NCI-H2081 treated with DMSO at 0.1 percent for 48 hours (cell line): ENCODE data around the gene WDR70.
"Not testable (repeated sequence)": the region's sequence is repeated elsewhere in the genome, so short reads cannot be mapped to it uniquely, and the experiment has no call there.

Source experiments
- DNase-seq: peaks from one replicate; lab custom pipeline; 2025; lab: John Stamatoyannopoulos, UW

Gene WDR70

DNA sequence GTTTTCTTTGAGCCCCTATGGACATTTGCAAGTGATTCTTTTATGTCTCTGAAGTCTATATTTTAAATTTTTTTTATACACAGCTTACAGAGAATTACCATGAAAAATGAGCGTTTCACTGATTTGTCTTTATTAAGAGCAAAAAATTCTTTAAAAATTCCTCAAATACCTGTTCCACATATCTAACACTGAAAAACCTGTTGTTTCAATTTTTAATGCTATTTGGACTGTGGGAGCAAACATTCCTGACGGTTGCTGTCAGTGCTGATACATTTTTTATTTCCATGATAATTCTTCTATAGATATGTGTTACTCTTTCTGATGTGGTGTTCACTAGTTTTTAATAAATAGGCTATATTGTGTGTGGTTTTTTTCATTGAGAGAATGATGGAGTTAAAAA lies 261.0 kb downstream of the WDR70 start:
- DNase-seq = no peak

GRCh38 chr5:37641933-37642332 lies 262.8 kb downstream of the WDR70 start:
- no peak for DNase-seq

DNA sequence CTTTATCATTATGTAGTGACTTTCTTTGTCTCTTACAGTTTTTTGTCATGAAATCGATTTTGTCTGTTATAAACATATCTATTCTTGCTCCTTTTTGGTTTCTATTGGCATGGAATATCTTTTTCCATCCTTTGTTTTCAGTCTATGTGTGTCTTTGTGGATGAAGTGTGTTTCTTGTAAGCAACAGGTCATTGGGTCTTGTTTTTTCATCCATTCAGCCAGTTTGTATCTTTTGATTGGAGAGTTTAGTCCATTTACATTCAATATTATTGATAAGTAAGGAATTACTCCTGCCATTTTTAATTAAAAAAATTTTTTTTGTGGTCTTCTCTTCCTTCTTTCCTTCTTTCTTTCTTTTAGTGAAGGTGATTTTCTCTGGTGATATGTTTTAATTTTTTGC lies 266.6 kb downstream of the WDR70 start:
- no peak for DNase-seq

- DNase-seq = not testable (repeated sequence)
Observed at GRCh38 chr5:37654566-37654965, 275.4 kb downstream of the WDR70 start.

DNA sequence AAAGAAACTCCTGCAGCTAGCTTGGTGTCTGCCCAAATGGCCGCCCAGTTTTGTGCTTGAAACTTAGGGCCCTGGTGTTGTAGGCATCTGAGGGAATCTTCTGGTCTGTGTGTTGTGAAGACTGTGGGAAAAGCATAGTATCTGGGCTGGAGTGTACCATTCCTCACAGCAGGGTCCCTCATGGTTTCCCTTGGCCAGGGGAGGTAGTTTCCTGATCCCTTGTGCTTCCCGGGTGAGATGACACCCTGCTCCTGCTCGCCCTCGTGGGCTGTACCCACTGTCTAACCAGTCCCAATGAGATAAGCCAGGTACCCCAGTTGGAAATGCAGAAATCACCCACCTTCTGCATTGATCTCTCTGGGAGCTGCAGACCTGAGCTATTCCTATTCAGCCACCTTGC lies 277.9 kb downstream of the WDR70 start:
- DNase-seq = no peak

- DNase-seq = no peak
Observed at GRCh38 chr5:37658440-37658839, 279.3 kb downstream of the WDR70 start.

GRCh38 chr5:37660319-37660718 lies 281.2 kb downstream of the WDR70 start:
- no peak for DNase-seq

DNA sequence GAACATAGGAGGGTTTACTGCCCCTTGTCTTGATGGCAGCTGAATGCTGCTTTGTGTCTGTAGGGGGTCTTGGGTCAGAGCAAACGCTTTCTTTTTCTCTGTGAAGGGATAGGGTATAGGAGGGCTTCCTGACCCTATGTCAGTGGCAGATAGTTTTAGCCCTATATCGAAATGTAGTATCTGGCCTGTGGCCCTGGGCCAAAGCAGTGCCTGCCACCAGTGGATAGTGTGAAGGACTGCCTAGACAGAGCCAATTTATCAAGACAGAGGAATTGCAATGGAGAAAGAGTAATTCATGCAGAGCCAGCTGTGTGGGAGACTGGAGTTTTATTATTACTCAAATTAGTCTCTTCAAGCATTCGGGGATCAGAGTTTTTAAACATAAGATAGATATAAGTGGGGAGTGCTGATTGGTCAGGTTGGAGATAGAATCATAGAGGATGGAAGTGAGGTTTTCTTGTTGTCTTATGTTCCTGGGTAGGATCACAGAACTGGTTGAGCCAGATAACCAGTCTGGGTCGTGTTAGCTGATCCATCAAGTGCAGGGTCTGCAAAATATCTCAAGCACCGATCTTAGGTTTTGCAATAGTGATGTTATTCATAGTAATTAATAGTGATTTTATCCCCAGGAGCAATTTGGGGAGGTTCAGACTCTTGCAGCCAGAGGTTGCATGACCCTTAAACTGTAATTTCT lies 282.3 kb downstream of the WDR70 start:
- no peak for DNase-seq

DNA sequence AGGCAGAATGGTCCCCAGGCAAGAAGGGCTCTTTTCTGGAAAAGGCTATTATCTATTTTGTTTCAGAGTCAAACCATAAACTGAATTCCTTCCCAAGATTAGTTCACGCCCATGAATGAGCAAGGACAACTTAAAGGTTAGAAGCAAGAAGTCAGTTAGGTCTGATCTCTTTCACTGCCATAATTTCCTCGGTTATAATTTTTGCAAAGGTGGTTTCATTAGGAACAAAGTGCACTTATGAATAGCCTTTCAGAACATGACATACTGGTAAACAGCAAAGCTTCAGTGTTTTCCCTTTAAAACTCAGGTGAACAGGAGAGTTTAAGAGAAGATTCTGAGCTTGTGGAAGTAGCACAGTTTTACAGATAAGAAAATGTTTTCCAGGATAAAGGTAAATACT lies 282.8 kb downstream of the WDR70 start:
- DNase-seq = no peak

GRCh38 chr5:37662362-37662761 lies 283.2 kb downstream of the WDR70 start:
- DNase-seq = no peak

DNA sequence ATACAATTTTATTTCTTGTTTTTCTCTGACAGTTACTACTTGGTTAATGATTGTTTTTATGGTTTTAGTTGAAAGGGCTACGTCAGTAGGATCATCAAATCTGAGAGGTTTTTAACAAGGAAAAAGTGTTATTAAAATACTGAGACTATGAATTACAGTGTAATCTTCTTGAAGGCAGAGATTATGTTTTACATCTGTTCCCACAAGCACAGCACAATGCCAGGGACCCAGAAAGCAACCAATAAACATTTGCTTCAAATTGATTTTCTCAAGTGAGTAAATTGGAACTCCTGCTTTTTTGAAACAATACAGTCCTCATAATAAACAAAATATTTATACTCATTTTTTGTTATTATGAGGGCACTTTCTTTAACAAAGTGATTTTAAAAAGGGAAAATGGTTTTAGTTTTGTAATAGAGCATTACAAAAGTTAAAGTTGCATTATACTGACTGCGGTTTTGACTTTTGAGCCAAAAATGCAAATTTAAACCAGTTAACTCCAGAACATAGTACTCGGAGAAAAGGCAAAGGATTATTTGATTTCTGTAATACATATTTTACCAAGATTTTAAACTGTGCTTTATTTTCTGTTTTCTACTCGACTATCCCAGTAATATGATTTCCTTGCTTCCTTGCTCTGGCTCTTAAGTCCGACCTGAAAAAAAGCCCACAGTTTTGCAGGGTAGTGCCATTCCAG lies 283.8 kb downstream of the WDR70 start:
- DNase-seq = no peak

- no peak for DNase-seq
Observed at GRCh38 chr5:37663538-37663937, 284.4 kb downstream of the WDR70 start.

GRCh38 chr5:37664551-37664950 lies 285.4 kb downstream of the WDR70 start:
- DNase-seq = no peak

GRCh38 chr5:37665272-37665671 lies 286.2 kb downstream of the WDR70 start:
- no peak for DNase-seq

GRCh38 chr5:37665889-37666288 lies 286.8 kb downstream of the WDR70 start:
- no peak for DNase-seq

GRCh38 chr5:37667430-37667829 lies 288.3 kb downstream of the WDR70 start:
- no peak for DNase-seq

- no peak for DNase-seq
Observed at GRCh38 chr5:37667846-37668245, 288.7 kb downstream of the WDR70 start.

DNA sequence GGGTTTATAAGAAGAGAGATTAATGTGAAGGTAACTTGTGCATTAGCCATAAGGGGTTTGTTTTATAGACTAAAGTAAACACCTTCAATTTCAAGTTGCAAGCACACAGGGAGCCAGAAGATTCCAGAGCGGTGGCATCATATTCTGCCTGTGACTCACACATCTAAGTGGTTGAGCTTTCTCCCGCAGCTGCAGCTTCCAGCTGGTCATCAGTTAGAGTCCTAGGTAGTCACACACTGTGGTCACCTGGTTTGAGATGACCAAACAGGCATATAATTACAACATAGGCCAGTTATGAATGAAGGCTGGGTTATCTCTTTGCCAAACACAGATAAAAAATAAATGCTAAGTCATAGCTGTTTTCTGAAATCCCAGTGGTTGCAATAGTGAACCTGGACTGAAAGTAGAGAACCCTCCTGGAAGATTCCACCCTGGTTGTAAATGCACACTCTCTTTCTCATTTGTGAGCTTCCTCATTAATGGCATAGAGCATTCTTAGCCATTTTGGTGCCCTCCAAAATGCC lies 289.5 kb downstream of the WDR70 start:
- no peak for DNase-seq

DNA sequence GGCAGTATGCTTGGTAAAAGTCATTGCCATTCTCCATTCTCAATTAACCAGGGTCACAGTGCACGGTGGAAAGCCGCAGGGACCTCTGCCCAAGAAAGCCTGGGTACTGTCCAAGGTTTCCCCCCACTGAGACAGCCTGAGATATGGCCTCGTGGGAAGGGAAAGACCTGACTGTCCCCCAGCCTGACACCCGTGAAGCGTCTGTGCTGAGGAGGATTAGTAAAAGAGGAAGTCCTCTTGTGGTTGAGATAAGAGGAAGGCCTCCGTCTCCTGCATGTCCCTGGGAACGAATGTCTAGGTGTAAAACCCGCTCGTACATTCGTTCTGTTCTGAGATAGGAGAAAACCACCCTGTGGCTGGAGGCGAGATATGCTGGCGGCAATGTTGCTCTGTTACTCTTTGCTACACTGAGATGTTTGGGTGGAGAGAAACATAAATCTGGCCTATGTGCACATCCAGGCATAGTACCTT lies 293.0 kb downstream of the WDR70 start:
- DNase-seq = not testable (repeated sequence)

DNA sequence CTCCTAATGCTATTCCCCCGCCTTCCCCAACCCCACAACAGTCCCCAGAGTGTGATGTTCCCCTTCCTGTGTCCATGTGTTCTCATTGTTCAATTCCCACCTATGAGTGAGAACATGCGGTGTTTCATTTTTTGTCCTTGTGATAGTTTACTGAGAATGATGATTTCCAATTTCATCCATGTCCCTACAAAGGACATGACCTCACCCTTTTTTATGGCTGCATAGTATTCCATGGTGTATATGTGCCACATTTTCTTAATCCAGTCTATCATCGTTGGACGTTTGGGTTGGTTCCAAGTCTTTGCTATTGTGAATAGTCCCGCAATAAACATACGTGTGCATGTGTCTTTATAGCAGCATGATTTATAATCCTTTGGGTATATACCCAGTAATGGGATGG lies 295.2 kb downstream of the WDR70 start:
- not testable (repeated sequence) for DNase-seq

DNA sequence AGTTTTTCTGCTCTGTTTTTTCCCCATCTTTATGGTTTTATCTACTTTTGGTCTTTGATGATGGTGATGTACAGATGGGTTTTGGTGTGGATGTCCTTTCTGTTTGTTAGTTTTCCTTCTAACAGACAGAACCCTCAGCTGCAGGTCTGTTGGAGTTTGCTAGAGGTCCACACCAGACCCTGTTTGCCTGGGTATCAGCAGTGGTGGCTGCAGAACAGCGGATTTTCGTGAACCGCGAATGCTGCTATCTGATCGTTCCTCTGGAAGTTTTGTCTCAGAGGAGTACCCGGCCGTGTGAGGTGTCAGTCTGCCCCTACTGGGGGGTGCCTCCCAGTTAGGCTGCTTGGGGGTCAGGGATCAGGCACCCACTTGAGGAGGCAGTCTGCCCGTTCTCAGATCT lies 300.2 kb downstream of the WDR70 start:
- DNase-seq = not testable (repeated sequence)

- DNase-seq = not testable (repeated sequence)
Observed at GRCh38 chr5:37679903-37680302, 300.8 kb downstream of the WDR70 start.

DNA sequence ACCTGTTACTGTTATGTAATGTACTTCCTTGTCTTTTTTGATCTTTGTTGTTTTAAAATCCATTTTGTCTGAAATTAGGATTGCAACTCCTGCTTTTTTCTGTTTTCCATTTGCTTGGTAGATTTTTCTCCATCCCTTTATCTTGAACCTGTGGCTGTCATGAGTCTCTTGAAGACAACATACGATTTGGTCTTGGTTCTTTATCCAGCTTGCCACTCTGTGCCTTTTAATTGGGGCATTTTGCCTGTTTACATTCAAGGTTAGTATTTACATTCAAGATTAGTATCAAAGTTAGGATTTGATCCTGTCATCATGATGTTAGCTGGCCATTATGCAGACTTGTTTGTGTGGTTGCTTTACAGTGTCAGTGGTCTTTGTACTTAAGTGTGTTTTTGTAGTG lies 304.0 kb downstream of the WDR70 start:
- DNase-seq = no peak
